ENCODE data around the gene MAGI2.

MAGI2 gene

DNA sequence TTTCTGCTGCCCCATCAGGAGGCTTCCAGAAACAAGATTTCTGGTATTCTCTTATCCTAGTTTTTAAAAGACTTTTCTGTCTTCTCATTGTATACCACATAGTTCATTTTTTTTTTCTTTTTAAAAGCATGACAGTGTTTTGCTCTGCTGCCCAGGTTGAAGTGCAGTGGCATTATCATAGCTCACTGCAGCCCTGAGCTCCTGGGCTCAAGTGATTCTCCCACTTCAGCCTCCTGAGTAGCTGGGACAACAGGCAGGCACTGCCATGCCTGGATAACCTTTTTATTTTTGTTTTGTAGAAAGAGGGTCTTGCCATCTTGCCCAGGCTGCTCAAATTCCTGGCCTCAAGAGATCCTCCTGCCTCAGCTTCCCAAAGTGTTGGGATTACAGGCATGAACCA, 757.6 kb downstream of the MAGI2 start:
- no peak for DNase-seq

GRCh38 chr7:78691584-78691983, 761.9 kb downstream of the MAGI2 start:
- no peak for DNase-seq

DNA sequence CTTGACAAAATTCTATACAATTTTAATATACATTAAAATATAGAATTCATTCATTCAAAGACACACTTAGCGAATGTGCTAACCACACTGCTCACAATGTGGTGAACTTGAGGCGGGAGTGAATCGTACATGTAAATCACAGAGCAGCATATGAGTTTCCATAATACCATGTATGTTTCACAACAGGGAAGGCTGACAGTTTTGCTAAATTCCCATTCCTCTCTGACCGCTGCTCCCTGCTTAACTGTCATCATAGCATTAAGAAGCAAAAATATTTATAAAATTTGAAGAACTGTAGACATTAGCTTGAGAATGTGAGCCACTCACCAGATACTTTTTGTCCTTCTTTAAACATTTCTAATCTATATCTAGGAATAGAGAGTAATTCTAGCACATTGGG, 763.3 kb downstream of the MAGI2 start:
- no peak for DNase-seq

DNA sequence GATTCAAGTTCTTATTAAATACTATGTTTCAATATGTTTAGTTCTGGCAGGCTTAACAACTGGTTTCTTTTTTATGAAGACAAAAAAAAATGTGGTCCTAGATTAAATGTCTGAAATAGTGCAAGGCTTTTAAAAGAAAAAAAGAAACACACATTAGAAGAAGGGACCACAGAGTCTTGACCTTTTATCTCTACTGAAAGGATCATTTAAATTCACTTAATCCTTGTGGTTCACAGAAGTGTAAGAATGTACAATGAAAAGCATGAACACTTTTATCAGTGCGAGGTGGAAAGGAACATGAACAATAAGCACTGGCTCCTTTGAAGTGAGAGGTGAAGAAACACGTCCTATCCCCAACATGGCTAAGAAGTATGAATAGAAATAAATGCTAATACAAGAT, 765.1 kb downstream of the MAGI2 start:
- DNase-seq, result no peak

GRCh38 chr7:78686189-78686588, 767.3 kb downstream of the MAGI2 start:
- peak; percentile 61 for DNase-seq

DNA sequence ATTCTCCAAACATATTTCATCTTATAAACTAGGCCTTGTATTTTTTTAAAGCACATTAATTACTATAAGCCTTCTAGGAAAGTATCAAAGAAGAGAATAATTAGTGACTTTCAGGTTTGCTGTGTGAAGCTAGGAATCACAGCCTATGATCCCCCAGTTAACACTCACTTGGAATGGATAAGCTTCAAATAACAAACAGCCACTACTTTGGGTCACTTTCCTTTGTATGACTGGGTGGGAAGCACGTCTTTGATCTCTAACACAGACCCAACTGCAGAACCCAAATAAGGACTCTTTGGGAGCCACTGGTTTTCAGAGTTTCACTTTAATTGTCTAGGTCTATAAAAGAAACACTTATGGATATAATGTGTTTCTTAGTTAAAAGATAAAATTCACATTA, 769.3 kb downstream of the MAGI2 start:
- DNase-seq, result no peak

- DNase-seq, result no peak
These were observed 769.9 kb downstream of the MAGI2 start for GRCh38 chr7:78683566-78683965.

DNA sequence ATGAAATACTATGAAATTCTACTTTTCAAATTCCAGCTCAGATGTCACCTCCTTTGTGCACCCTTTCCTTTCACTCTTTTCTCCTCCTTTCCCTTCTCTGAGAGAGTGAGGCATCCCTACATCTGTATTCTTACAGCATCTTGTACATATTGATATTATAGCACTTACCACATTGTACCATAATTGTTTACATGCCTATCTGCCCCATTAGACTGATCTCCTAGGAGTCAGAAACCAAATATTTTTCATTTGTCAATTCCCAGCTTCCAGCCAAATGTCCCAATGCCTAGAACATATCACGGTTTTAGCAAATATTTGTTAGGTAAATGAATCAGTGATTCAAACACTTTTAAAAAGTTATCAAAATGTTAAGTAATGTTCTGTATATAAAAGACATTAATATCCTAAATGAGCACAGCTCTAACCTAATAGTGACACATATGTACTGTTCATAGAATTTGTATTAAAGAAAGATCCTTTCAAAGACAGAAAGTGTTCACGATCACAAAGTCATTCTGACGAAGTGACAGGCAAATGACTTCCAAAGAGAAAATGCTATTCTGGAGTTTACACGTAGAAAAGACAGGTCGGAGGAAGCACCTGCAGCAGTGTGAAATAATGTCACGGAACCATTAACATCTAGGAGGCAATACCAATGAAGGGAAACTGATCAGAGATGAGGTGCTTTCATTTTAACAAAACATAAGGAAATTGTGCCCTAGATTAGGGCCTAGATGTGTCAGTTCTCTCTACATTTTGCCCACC, 774.2 kb downstream of the MAGI2 start:
- no peak for DNase-seq

- DNase-seq, result no peak
These were observed 776.1 kb downstream of the MAGI2 start for GRCh38 chr7:78677391-78677790.

DNA sequence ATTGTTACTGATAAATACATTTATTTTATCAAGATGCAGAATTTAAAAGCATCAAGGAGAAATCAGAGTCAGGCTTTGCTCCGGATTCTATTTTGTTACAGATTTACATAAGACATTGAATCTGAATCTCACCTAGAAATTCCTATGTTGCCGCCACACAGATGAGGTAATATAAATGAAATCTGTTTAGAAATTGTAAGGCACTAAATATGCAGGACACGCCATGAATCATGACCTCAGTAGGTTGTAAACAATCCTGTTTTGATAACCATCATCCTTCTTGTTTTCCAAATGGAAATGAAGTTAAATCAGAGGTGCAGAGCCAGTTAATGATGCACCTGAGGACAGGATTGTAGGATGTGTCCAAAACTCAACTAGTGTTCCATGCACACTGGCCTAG, 778.0 kb downstream of the MAGI2 start:
- no peak for DNase-seq

- no peak for DNase-seq
These were observed 780.2 kb downstream of the MAGI2 start for GRCh38 chr7:78673272-78673671.

- no peak for DNase-seq
These were observed 790.5 kb downstream of the MAGI2 start for GRCh38 chr7:78662939-78663338.

- DNase-seq, result no peak
These were observed 803.5 kb downstream of the MAGI2 start for GRCh38 chr7:78649976-78650375.

- DNase-seq, result no peak
These were observed 804.2 kb downstream of the MAGI2 start for GRCh38 chr7:78649236-78649635.

DNA sequence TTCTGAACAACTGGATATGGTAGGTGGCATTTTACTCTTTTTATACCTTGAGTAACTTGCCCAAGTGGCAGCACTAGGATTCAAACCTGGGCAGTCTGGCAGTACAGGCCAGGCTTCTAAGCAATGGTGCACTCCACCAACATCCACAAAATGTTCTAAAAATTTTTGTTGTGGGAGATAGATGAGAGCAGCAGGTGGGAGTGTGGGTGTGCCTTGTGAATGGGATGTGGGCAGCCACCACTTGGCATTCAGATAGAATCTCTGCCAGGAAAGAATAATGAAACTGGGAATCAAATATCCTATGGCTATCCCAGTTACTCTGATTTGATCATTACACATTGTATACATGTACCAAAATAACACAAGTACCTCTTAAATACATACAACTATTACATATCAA, 810.7 kb downstream of the MAGI2 start:
- DNase-seq, result no peak

DNA sequence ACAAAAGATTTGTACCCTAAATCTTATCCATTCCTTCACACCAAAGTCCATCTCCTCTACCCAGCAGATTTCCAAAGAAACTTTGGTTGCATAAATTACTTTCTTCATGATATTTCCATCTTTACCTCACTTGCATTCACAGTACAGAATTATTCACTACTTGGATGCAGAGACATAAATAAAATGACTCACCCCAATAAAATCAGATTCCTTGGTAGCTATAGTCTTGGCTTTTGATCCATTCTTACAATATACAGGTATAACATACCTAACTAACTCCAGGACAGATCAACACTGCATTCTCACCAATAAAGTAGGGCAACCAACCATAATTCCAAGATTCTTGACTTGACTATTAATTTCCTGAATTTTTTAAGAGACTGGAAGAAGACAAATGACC, 815.1 kb downstream of the MAGI2 start:
- DNase-seq, result no peak

DNA sequence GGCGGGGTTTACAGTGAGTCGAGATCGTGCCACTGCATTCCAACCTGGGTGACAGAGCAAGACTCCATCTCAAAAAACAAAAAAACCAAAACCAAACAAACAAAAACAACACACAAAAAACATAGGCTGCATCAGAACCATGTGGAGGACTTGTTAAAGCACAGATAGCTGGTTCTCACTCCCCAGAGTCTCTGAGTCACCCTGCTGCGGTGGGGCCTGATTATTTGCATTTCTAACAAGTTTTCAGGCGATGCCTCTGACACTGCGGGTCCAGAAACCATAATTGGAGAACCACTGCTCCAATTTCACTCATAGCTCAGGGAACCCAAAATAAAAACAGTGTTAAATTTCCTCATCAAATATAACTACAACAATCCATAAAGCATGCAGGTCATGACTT, 816.7 kb downstream of the MAGI2 start:
- DNase-seq, result no peak

GRCh38 chr7:78635026-78635793, 818.3 kb downstream of the MAGI2 start:
- DNase-seq, result no peak

- no peak for DNase-seq
These were observed 819.4 kb downstream of the MAGI2 start for GRCh38 chr7:78634093-78634492.

GRCh38 chr7:78620920-78621319, 832.5 kb downstream of the MAGI2 start:
- DNase-seq, result peak; percentile 66

DNA sequence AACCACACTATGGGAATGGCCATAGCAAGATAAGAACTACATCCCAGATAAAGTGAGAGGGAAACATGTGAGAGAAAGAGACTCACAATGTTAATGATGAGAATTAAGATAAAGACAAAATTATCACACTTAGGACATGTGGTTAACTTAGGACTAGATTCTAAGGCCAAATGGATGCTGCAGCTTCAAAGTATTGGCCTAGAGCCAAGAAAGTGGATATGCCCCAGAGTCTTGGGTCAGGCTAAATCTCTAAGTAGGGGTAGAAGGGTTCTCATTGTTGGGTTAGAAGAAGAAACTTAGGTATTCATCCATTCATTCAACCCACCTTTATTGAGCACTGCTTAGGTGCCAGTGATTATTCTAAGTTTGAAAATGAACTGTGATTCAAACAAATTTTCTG, 836.9 kb downstream of the MAGI2 start:
- DNase-seq, result no peak

- DNase-seq, result no peak
These were observed 844.2 kb downstream of the MAGI2 start for GRCh38 chr7:78609281-78609680.

DNA sequence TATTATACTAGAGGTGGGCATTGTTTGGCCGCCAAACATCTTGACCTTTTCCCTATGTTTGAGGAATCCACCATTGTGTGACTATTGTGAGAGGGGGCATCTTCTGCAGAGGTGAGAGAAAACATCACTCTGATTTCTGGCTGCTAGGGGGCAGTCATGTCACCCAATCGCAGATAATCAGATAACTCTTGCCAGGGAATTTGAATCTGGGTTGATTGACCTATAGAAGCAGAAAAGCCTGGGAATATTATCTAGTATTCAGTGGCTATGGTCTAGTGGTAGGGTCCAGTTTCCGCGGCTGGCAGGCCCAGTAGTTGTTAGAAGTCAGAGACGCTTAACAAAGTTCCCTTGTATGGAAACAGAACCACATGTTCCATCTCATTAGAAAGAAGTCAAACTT, 846.4 kb downstream of the MAGI2 start:
- DNase-seq, result no peak

DNA sequence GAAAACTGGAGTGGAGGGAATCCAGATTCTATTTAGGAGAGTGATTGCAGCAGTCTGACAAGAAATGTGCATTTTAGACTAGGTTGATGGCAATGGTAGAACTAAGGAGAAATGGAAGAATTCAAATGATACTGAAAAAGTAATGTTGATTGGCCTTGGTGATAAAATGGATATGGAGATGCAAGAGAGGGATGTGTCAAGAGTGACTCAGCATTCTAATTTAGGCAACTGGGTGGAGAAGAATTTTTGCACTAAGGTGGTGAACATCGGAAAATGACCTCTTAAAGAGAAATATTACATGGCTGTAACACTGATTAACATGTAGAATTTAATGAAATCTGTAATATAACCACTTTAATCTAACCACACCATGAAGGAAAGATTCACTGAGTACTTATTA, 848.3 kb downstream of the MAGI2 start:
- no peak for DNase-seq

- no peak for DNase-seq
These were observed 851.7 kb downstream of the MAGI2 start for GRCh38 chr7:78601728-78602127.

All from islet precursor cell (in vitro differentiated cells).